Activated T-helper 2 cell treated with anti-CD3 and anti-CD28 coated beads, Interferon-gamma antibody, Interleukin-2, Interleukin-4, amounts not matched to agents 10 μg/mL and 5 μg/mL and 100 μg/mL, durations not matched to agents 14 hours and 24 hours and 36 hours (primary cell): ENCODE data around the gene COG7. TPM values are rescaled to one million over a fixed set of nuclear protein-coding genes. Genes with fewer than 3 reads are reported as not detected.
A peak's percentile ranks its signal among the peaks of the same experiment; 100 is the strongest.
"Not testable (repeated sequence)": the region's sequence is repeated elsewhere in the genome, so short reads cannot be mapped to it uniquely, and the experiment has no call there.

Experiments used
- DNase-seq: peaks from one replicate; pipeline ENCODE4 v3.0.0; 2021; ENCODE audit warnings: low spot score
- H3K27ac Mint-ChIP-seq: one replicate; pipeline ENCODE4 v1.8.0; 2021; ENCODE audit warnings: mixed read lengths
- H3K27me3 Mint-ChIP-seq: one replicate; pipeline ENCODE4 v1.8.0; 2021; ENCODE audit warnings: low read depth, mixed read lengths
- H3K36me3 Mint-ChIP-seq: one replicate; pipeline ENCODE4 v1.8.0; 2021; ENCODE audit warnings: low read depth, mixed read lengths
- H3K4me1 Mint-ChIP-seq: one replicate; pipeline ENCODE4 v1.8.0; 2021; ENCODE audit warnings: low read depth, mixed read lengths
- H3K4me3 Mint-ChIP-seq: one replicate; pipeline ENCODE4 v1.8.0; 2021; ENCODE audit warnings: low read depth, mild to moderate bottlenecking, moderate library complexity, mixed read lengths
- H3K9me3 Mint-ChIP-seq: one replicate; pipeline ENCODE4 v1.8.0; 2021; ENCODE audit warnings: mixed read lengths
- intact Hi-C: fragments of 100-400 bp; cut with micrococcal nuclease; formaldehyde crosslinking; loops from one replicate; pipeline ENCODE4 v1.15.1; 2023
- total RNA-seq: library from RNA; stranded (reverse); gene quantifications from 2 replicates; pipeline ENCODE4 v1.2.3, GENCODE V29; 2022

COG7 gene
- total RNA-seq, 1 donor from 2014 or later, result 23.8 TPM

DNA sequence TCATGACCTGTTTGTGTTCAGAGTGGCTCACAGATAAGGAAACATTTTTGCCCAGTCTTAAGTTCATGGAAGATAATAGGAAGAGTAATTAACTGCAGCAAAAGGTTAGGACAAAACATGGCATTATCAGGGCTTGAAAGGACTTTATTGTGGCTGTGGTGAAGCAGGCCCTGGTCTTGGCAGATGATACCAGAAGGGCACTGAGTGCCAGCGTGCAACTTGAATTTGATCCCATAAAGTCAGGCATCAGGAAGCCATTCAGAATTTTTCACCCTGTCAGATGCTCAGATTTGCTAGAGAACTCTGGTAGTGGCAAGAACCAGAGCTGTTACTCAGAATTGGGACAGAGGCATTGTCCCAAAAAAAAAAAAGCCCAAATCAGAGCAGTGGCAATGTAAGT is 11.2 kb upstream of the COG7 start:
- Mint-ChIP-seq H3K27me3 (no peaks in the 10 kb centered on the region), H3K36me3 (peaks cover 35% of the 10 kb centered on the region), H3K9me3 (no peaks in the 10 kb centered on the region), H3K27ac (no peak overlapping the region), H3K4me3 (no peak overlapping the region), H3K4me1 (no peaks in the 10 kb centered on the region)
- no peak for DNase-seq
- intact Hi-C loops, result no loop called here

DNA sequence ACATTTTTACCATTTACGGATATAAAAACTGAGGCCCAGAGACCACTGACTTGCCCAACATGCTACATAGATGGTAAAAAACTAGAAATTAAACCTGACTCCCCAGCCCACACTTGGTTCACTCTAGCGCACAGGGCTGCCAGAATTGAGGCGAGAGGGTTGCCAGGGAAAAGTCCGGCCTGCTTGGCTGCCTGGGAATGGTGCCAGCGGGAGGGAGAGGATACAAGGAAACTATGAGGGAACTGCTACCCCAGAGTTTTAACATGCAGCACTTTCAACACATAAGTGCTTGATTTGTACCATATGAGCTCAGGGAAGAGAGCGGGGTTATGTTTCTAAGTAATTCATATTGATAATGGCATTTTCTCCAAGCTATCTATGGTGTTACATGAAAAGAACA is 10.0 kb upstream of the COG7 start:
- H3K27me3 Mint-ChIP-seq, H3K27ac Mint-ChIP-seq, DNase-seq, H3K4me3 Mint-ChIP-seq, intact Hi-C loops, H3K9me3 Mint-ChIP-seq, H3K4me1 Mint-ChIP-seq: not testable (repeated sequence)
- peaks cover 27% of the 10 kb centered on the region for H3K36me3 Mint-ChIP-seq

DNA sequence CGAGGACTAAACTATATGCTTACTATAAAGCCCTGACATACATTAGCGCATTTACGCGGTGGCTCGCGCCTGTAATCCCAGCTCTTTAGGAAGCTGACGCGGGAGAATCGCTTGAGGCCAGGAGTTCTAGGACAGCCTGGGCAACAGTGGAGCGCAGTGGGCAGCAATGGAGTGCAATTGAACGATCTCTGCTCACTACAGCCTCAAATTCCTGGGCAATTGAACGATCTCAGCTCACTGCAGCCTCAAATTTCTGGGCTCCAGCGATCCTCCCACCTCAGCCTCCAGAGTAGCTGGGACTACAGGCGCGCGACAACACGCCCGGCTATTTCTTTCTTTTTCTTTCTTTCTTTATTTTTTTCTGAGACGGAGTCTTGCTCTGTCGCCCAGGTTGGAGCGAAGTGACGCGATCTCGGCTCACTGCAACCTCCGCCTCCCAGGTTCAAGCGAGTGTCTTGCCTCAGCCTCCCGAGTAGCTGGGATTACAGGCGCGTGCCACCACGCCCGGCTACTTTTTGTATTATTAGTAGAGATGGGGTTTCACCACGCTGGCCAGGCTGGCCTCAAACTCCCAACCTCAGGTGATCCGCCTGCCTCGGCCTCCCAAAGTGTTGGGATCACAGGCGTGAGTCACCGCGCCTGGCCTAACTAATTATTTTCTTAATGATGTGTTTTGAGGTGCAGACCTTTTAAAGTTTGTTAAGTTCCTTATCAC is 506 bp upstream of the COG7 start:
- no peaks in the 10 kb centered on the region for H3K27me3 Mint-ChIP-seq
- H3K9me3 Mint-ChIP-seq, result no peaks in the 10 kb centered on the region
- H3K4me3 Mint-ChIP-seq, result peak overlapping the region; percentile 99
- DNase-seq, result no peak
- H3K27ac Mint-ChIP-seq, result peak overlapping the region; percentile 92
- H3K4me1 Mint-ChIP-seq, result peaks cover 12% of the 10 kb centered on the region
- intact Hi-C loops, result loop anchor here (1.0 to 10.0 kb wide), 3 partner anchors 51 to 143 kb away; partner anchors contain the start of genes EARS2, NDUFAB1 and UBFD1
- H3K36me3 Mint-ChIP-seq, result no peaks in the 10 kb centered on the region

DNA sequence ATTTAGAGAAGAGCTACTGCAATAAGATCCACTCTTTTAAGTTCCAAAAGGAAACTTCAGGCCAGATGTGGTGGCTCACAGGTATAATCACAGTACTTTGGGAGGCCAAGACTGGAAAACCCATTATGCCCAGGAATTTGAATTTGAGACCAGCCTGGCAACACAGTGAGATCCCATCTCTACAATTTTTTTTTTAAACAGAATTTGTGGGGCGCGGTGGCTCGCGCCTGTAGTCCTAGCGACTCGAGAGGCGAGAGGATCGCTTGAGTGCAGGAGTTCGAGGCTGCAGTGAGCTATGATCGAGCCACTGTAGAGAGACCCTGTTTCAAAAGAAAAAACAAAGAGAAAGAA is 793 bp downstream of the COG7 start:
- Mint-ChIP-seq H3K4me1 (peaks cover 13% of the 10 kb centered on the region), H3K4me3 (peak overlapping the region; percentile 99), H3K36me3 (no peaks in the 10 kb centered on the region), H3K27ac (peak overlapping the region; percentile 92), H3K9me3 (no peaks in the 10 kb centered on the region), H3K27me3 (no peaks in the 10 kb centered on the region)
- DNase-seq, result no peak
- intact Hi-C loops, result loop anchor here (5.0 to 10.0 kb wide), 2 partner anchors 53 to 105 kb away; partner anchors contain the start of genes EARS2 and UBFD1

DNA sequence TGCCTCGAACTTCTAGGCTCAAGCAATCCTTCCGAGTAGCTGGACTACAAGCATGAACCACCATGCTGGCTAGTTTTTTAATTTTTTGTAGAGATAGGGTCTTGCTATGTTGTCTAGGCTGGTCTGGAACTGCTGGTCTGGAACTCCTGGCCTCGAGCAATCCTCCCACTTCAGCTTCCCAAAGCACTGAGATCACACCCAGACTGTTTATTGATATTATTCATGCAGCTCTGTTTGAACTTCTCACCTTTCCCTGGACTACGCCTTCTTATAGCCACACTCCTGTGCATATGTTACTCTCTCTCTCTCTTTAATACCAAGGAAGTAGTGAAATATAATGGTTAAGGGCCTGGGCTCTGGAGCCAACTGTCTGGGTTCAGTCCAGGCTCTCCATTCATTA is 4.6 kb downstream of the COG7 start:
- intact Hi-C loops, result no loop called here
- Mint-ChIP-seq H3K36me3 (peaks cover 7% of the 10 kb centered on the region), H3K4me1 (peaks cover 12% of the 10 kb centered on the region), H3K27ac (no peak overlapping the region), H3K4me3 (no peak overlapping the region), H3K27me3 (no peaks in the 10 kb centered on the region), H3K9me3 (no peaks in the 10 kb centered on the region)
- DNase-seq, result no peak

DNA sequence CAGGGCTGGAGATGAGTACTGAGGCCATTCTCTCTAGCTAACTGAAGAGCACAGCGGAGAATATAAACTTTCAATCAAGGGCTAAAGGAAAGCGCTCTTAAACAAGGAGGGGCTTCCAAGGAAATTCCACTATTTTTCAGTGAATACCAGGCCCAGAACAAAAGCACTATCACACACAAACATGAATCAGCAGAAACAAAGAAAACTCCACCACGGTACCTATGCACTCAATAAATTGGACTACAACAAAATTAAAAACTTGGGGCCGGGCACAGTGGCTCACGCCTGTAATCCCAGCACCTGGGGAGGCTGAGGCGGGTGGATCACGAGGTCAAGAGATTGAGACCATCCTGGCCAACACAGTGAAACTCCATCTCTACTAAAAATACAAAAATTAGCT is 15.4 kb downstream of the COG7 start:
- DNase-seq, H3K4me3 Mint-ChIP-seq, H3K27ac Mint-ChIP-seq, H3K9me3 Mint-ChIP-seq, H3K4me1 Mint-ChIP-seq, intact Hi-C loops, H3K27me3 Mint-ChIP-seq: not testable (repeated sequence)
- H3K36me3 Mint-ChIP-seq, result peaks cover 35% of the 10 kb centered on the region

DNA sequence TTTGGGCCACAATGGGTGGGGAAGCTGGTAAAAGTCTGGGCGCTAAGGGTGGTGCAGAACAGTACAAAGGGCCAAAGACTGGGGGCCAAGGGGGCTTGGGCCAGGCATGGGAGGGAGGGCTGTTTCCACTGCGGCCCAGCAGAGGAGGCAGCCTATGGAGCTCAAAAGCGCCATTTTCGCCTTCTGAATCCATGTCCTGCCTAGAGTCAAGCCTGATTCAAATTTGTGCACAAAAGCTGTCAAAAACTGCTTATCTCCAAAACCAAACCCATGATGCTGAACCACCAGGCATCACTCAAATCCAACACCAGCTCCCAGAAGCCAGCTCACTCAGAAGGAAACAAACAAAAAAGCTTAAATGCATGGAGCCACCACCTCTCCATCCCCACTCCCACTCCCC is 16.0 kb downstream of the COG7 start:
- intact Hi-C loops, result no loop called here
- Mint-ChIP-seq H3K9me3 (no peaks in the 10 kb centered on the region), H3K4me3 (no peak overlapping the region), H3K27ac (no peak overlapping the region), H3K27me3 (no peaks in the 10 kb centered on the region), H3K36me3 (peaks cover 35% of the 10 kb centered on the region), H3K4me1 (peaks cover 3% of the 10 kb centered on the region)
- no peak for DNase-seq

DNA sequence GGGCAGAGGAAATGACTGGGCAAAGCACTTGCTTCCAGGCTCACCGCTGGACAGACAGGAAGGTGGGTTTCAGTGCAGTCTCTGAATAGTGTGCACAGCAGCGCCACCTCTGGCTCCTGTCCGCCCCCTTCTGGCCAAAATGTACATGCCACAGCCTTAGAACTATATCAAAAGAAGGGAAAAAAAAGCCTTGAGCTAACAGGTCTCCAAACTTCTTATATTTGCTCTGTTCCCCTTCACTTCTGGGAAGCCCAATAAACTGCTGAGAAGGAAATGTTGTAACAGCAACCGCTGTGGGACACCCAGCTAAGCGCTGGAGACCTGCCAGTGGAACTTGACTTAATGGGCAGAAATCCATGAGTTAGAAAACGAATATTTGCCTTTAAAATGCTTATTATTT is 17.5 kb downstream of the COG7 start:
- Mint-ChIP-seq H3K36me3 (peaks cover 29% of the 10 kb centered on the region), H3K4me3 (no peak overlapping the region), H3K27ac (no peak overlapping the region), H3K4me1 (peaks cover 3% of the 10 kb centered on the region), H3K27me3 (no peaks in the 10 kb centered on the region), H3K9me3 (no peaks in the 10 kb centered on the region)
- peak; percentile 45 for DNase-seq
- intact Hi-C loops, result loop anchor here (2.0 kb wide), 1 partner anchor 537 kb away; no protein-coding TSS in a partner anchor

DNA sequence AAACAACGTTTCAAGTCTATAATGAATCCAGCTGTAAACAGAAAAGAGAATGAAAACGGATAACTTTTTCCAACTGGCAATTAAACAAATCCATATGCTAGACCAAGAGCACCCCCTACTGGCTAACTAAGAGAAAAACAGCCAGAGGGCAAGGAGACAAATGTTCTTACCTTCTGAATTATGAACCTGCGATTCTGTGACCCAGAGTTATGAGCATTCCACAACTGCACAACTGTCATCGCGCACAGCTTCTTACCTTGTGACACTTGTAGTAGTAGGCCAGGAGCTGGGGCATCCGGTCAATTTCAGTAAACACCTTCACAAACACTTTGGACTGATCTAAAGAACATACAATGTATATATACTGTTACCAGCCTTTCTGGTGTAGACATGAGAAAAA is 18.6 kb downstream of the COG7 start:
- no peak overlapping the region for H3K4me3 Mint-ChIP-seq
- no peak for DNase-seq
- no peaks in the 10 kb centered on the region for H3K27me3 Mint-ChIP-seq
- no peak overlapping the region for H3K27ac Mint-ChIP-seq
- H3K9me3 Mint-ChIP-seq, result no peaks in the 10 kb centered on the region
- H3K4me1 Mint-ChIP-seq, result peaks cover 3% of the 10 kb centered on the region
- intact Hi-C loops, result loop anchor here (1.0 to 2.0 kb wide), 2 partner anchors 252 to 536 kb away; partner anchors contain the start of gene SCNN1G
- H3K36me3 Mint-ChIP-seq, result peaks cover 23% of the 10 kb centered on the region

DNA sequence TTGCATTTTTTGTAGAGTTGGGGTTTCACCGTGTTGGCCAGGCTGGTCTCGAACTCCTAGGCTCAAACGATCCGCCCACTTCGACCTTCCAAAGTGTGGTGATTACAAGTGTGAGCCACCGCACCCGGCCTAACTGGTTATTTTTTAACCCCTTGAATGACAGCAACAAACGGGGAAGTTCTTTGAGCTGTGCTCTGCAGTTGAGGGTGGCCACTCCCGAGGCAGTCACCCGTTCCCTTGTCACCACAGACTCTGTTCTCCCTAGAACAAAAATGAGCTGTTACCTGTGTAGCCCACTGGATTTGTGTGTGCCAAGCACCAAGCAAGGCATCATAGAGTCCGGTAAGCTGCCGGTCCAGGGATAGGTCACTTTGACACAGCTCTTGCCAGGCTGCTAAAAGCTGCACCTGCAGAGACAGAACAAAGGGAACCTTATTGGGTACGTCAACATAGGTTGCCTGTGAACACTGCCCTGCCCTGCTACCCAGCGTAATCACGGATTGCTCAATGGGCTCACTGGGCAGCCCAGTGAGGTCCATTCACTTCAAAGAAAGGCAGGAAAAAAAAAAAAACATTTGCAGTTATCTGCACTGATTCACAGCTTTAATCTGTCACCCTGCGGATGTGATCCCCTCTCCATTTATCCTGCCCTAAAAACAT is 19.6 kb downstream of the COG7 start:
- Mint-ChIP-seq H3K4me1 (peaks cover 3% of the 10 kb centered on the region), H3K27me3 (no peaks in the 10 kb centered on the region), H3K36me3 (peaks cover 21% of the 10 kb centered on the region), H3K9me3 (no peaks in the 10 kb centered on the region), H3K27ac (no peak overlapping the region), H3K4me3 (no peak overlapping the region)
- DNase-seq, result no peak
- intact Hi-C loops, result no loop called here

DNA sequence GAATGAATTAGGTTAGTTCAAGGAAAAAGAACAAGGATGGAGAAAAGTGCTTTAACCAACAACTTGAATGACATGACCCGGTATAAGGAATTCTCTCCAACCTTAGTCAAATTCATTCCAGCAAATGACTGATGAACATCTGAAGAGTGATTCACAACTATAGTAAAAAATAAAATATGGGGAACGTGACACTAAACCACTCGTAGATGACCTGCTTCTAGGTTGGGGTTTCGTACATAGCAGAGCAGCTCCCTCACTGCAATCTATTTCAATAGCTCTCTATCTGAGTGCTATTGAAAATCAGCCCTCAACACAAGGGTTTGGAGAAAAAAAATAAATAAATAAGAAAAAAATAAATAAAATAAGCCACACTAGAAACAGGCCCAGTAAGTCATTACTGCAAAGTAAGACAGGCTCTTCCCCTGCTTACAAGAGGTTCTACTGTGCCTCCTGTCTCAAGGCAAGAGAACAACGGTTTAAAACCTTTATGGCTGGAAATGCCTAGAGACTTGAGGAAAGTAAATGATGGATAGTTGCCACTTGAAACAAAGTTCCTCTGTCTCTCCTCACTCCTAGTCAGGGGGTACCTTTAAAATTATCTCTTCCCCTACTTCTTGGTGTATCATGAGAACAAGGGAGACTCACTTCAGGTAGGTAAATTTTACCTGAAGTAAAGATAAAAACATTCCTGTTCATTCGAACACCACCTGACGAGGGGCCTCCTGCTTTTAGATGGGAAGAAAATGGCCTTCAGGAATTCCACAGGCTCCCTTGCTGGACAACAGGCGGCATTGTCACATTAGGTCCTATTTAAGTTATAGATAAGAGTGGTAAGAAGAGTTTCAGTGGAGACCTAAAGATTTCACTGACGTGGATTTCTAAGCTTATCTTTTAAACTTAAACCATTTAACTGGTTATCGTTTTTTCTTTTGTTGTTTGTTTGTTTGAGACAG is 20.5 kb downstream of the COG7 start:
- intact Hi-C loops, result no loop called here
- DNase-seq, result no peak
- H3K36me3 Mint-ChIP-seq, result peaks cover 22% of the 10 kb centered on the region
- H3K27ac Mint-ChIP-seq, result no peak overlapping the region
- H3K9me3 Mint-ChIP-seq, result no peaks in the 10 kb centered on the region
- H3K27me3 Mint-ChIP-seq, result no peaks in the 10 kb centered on the region
- no peak overlapping the region for H3K4me3 Mint-ChIP-seq
- H3K4me1 Mint-ChIP-seq, result peaks cover 3% of the 10 kb centered on the region

DNA sequence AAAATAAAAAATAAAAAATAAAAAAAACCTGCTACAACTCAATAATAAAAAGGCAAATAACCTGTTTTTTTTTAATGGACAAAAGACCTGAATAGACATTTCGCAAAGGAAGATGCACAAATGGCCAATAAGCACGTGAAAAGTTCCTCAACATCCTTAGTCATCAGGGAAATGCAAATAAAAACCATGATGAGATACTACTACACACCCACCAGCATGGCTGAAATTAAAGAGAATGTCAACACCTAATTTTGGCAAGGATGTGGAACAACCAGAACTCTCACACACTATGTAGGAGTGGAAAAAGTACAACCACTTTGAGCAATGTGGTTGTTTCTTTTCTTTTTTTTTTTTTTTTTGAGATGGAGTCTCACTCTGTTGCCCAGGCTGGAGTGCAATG is 24.6 kb downstream of the COG7 start:
- no peak overlapping the region for H3K27ac Mint-ChIP-seq
- H3K9me3 Mint-ChIP-seq, result no peaks in the 10 kb centered on the region

More for the DNA sequence above, 24.6 kb downstream of the COG7 start:
- DNase-seq, result no peak
- Mint-ChIP-seq H3K27me3 (no peaks in the 10 kb centered on the region), H3K4me1 (no peaks in the 10 kb centered on the region), H3K4me3 (no peak overlapping the region), H3K36me3 (peaks cover 21% of the 10 kb centered on the region)
- intact Hi-C loops, result no loop called here
